Left hindlimb (tissue), 1 donor: ENCODE measurements around the gene ZNF385C.

ENCODE experiments used
- DNase-seq: peaks from one replicate; pipeline ENCODE4 v3.0.0-alpha.2; 2018

ZNF385C gene

DNA sequence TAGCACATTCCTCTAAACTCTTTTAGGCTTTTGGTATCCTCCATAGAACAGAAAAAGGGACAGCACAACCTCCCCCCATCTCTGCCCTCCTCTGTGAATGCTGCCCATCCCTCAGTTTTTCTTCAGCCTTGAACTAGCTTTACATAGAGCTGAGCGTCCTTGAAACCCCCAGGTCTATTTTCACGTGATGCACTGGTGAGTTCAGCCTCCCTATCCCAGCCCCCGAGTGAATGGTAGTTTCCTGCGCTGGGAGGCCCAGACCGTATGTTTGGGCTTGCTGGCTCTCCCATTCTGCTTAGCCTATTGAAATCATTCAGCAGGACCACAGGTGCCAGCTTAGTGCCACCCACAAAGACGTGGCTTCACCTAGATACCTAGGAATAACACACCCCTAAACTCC lies 22.5 kb downstream of the ZNF385C start:
- DNase-seq: no peak

DNA sequence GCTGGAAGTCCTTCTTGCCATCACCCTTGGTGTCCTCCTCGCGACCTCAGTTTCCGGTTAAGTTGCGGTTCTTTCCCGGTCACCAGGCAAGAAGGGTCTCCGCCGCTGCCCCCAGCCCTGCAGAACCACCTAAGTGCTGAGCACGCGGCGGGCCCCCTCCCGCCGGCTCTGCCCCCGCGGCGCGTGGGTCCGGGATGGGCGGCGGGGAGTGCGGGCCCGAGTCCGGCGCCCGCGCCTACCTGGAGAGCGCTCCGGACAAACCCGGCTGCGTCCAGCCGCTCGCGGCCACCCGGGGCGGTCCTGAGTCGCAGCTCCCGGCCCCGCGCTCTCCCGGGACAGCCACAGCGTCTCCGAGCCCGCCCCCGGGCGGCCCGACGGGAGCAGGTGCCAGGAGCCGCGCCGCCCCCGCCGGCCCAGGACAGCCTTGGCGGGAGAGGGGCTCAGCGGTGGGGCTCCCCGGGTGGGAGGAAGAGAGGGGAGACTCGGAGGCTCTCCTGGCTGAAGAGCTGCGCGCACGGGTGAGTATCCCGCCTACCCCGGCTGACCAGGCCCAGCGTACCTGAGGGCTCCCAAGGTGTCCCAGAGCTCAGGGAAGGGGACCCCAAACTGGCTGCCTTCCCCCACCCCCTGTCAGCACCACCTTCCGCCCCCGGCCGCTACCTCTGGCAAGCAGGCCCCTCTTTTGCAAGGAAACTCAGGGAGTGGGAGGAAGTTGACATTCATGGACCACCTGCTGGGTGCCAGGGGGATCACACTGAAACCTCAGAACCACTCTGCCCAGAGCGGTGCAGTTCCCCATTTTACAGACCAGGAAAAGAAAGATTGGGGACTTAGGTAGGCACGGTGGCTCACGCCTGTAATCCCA lies 25.7 kb downstream of the ZNF385C start:
- no peak for DNase-seq

DNA sequence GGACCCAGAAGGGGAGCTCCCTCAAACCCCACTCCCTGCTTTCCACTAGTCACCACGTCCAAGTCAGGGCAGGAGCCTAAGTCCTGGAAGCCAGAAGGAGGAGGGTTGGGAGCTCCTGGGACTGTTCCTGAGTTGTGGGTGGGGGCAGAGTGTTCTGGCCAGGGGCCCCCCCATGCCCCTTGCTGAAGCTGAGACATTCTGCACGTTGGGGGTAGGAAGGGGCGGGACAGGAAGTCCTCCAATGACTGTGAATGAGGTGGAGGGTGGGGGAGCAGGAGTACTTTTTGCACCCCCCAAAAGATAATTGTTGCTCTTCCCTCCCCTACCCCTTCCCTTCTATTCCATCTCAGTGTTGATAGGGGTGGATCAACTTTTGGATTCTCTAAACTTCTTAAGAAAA lies 26.5 kb downstream of the ZNF385C start:
- no peak for DNase-seq

DNA sequence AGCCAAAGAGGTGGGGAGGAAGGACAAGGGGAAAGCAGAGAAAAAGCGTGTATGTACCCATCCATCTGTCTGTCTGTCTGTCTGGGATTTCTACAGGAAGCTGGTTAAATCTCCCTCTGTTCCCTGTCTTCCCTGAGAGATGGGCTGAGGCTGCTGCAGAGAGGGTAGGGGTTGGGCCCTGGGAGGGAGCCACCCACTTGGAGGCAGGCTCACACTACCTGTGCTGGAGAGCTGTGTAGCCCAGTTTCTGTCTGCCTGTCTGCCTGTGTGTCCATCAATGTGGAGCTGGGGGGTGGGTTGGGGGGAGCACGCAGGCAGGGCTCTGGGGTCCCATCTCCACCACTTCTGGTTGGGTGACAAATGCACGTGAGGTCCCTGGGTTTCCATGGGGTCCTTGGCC lies 29.3 kb downstream of the ZNF385C start:
- DNase-seq: no peak

DNA sequence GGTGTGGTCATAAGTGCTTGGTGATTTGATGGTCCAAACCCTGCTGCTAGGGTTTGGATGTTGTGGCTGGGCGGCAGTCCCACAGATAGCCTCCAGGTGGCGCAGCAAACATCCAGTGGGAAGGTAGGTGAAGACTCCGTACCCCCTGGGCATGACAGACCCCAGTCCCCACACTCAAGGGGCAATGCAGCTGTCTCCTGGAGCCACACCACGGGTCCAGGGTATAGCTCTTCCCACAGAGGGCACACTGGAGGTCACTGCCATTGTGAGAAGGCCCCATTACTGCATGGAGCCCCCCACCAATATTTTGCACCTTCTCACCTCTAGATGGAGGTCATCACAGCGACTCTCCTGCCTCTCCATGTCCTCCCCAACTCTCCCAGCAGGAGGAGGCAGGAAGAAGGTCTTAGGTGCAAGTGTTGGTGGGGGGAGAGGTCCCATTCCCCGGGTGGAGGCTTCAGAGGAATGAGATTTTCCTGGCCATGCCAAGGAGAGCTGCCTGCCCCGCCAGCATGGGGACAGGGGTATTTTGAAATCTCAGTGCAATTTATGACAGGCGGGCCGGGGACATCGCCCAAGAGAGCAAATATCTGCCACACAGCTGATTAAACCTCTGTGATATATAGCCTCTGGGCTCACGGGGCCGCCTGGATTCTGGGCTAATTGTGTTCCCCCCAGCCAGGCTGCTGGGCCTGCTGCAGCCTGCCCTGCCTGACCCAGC lies 30.7 kb downstream of the ZNF385C start:
- no peak for DNase-seq

DNA sequence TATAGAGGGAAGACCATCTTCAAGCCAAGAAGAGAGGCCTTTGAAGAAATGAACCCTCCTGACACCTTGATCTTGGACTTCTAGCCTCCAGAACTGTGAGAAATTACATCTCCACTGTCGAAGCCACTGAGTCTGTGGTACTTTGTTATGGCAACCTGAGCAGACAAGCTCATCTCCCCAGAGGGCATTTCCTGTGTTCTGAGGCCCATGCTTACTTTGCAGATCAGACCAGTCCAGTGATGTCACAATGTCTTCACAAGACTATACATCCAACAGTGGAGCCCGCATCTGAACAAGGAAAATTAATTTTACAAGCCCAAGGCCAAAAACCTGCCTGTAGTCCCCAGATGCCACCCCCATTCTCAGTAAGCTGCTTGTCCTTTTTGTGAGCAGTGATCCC lies 33.1 kb downstream of the ZNF385C start:
- no peak for DNase-seq

DNA sequence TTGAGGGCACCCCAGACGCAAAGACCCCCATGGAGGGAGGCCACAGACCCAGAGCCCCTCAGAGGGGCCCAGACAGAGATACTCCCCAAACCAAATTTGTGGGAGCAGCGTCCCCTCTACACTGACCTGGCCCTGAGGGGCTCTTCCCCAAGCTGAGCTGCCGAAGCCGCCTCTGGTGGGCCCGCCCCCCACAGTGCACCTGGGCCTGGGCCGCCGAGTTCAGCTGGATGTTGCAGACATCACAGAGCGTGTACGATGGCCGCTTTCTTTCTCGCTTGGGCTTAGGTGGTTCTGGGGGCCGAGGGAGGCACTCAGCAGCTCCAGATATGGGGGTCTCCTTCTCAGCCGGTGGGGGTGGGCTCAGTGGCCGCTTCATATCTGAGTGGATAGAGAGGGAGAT lies 35.6 kb downstream of the ZNF385C start:
- DNase-seq: no peak

DNA sequence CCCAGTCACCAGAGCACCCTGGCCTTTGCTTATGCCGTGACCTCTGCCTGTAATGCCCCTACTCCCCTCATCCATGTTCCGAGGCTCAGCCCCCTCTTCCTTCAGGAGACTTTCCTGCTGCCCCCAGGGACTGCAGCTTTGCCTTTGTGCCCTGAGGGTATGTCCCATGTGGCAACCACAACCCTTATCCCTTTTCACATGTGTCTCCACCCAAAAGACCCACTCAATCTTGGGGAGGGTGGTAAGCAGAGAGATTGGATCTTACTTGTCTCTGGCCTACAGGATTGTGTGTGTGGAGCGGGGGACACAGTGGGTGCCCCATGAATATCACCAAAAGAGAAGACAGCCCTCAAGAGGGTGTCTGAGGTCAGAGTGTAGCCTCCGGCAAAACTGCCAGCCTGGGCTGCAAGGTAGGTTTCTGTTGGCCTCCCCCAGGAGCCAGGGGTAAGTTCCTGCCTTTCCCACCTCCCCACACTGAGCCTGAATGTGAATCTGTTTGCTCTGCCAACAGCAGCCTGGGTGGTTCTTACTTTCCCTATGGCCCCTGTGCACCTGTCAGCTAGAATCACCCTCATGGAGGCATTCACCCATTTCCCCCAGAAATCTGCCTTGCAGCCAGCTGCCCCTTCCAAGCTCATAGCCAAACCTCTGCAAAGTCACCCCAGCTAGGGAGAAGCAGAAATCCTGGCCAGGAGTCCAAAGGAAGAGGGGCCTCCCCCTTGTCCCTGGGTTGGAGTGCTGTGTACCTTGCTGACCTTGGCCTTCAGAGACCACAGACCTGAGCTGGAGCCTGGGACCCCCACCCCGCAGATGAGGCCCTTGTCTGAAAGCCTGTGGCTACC lies 36.4 kb downstream of the ZNF385C start:
- no peak for DNase-seq

DNA sequence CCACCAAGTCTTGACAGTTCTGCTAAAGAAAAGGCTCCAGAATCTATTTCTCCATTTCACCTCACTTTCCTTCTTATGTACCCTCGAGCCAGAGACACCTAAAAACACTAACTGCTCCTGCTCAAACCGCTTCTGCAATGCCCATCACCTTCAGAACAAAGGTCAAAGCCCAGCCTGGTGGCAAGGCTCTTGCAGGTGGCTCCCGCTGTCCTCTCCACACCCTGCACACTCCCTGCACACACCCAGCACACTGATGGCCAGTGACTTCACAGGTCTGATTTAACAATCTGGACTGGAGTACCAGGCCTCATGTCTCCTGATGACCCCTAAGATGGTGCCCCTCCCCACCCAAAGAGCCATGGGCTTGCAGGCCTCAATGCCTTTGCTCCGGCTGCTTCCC lies 38.0 kb downstream of the ZNF385C start:
- DNase-seq: no peak

DNA sequence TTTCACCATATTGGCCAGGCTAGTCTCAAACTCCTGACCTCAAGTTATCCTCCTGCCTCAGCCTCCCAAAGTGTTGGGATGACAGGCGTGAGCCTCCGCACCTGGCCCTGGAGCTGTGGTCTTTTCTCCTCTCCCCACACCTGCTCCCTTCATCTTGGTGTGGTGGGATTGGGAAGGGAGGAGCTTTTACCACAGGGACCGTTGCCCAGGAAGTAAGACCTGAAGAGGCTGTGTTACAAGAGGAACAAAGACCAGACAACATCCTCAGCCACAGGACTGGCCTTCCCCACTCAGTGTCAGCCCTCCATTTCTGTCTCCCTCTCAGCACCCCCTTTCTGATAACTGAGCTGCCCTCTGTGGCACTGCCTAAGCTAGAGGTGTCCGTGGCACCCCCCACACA lies 38.5 kb downstream of the ZNF385C start:
- DNase-seq: no peak

DNA sequence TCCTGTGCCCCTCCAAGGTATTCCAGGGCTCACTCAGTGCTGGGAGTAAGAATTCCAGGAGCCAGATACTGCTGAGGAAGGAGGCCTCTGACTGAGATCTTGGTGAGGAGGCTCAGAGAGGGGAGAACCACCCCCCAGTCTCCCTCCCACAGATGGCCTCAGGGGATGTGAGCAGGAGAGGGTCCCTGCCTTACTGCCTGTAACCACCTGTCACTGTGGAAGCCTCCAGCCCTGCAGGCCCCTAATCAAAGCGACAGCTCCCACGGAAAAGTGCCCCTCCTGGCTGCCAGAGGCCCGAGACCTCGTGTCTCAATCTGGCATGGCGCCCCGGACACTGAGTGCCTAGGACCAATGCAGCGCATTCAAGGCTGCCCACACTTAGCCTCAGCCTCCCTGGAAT lies 40.2 kb downstream of the ZNF385C start:
- DNase-seq: no peak

DNA sequence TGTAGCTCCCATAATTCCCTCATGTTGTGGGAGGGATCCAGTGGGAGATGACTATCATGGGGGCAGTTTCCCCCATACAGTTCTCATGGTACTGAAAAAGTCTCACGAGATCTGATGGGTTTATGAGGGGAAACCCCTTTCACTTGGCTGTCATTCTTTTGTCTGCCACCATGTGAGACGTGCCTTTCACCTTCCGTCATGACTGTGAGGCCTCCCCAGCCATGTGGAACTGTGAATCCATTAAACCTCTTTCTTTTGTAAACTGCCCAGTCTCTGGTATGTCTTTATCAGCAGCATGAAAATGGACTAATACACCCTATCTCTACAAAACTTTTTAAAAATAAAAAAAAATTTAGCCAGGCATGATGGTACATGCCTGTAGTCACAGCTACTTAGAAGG lies 41.6 kb downstream of the ZNF385C start:
- no peak for DNase-seq

DNA sequence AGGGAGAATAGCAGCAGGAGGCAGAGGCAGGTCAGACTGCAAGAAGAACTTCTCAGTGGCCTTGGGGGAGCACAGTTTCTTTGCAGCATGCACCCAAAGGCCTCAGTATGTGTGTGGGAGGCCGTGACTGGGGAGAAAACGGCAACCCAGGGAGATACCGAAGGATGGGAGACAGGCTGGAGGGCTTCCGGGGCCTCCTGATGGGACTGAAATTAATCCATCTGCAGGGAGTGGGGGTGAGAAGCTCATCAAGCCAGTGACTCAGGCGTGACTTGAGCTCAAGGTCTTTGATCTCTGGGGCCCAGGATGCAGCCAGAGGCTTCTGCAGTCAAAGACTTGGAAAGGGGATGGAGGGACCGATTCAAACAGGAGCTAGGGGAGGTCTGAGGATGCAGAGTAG lies 42.8 kb downstream of the ZNF385C start:
- DNase-seq: no peak

DNA sequence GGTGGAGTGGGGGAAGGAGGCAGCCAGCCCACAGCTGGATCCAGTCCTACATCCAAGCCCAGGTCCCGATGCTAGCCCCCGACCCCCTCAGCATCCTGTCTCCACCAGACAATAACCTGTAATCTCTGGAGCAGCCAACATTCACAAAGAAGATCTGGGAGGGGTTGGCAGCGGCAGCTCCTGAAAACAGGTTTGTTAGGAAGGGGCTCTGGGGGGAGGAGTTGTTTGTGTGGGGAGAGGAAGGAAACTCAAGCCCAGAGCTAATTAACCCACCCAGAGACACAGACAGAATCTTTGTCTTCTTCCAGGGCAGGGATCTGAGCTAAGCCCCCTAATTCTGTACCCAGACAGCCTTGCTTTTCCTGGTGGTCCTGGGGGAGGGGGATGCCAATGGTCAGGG lies 43.2 kb downstream of the ZNF385C start:
- no peak for DNase-seq

DNA sequence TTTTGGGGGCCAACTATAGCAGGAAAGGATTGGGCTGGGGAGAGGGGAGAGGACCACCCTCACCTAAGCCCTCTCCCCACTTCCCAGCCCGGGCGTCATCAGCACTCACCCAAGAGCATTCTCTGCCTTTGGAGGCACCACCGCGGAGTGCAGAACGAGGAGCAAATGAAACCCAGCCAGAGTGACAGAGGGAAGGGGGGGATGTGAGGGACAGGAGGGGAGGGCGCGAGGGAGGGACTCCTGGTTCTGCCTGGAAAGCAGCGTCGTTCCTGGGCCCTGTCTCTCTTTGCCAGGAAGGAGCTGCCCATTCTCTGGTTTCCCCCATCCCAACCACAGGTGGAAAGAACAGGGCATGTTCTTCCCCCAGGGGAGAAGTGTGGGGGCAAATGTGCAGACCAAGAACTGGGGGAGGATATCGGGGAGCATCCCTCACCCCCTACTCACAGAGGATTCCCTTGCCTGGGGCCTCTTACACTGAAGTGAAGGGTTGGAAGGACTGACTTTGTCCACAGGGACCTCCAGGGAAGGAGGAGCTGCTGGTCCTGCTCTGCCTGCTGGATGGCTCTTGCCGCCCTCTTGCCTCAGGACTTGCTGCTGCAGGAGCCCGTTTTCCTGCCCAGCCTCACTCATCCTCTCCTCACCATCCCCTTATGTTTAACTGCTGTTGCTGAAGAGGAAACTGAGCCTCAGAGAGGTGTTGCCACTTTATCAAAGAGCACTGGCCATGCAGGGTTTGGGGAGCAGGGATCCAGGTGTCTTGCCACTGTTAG lies 44.4 kb downstream of the ZNF385C start:
- DNase-seq: no peak

DNA sequence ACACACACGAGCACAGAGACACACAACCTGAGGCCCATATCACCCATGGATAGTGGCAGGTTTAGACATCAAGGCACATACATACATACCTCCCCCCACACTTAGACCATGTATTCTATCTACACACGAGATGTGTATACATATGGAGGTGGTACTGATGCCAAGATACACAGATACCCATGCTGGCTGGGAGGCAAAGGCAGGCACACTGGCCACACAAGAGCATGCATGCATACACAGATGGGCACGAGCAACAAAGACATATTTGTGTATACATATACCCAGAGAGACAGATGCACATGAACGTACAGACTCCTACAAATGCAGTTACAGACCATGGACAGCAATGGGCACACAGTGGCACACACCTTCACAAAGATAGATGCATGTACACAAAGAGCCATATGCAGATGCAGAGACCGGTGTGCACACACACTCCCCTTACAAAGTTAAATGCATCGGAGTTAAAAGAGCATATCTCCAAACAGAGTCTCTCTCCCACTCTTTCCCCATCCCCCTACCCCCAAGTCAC lies 45.9 kb downstream of the ZNF385C start:
- DNase-seq: no peak

DNA sequence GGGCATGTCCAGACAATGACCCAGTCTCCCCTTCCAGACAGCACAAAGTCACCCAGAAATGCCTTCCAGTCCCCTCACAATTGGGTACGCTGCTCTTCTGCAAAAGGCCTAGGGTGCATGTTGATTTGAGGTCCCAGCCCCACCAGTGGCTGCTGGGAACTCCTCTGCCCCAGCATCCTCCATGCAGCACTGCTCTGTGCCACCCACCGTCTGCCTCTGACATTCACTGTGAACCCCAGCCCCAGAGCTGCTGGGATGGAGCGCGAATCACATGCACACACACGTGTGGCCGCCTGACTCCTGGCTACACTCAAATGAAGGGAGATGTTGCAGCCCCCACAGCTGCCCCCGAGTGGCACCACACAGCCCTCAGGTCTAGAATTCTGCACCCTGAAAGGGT lies 46.6 kb downstream of the ZNF385C start:
- no peak for DNase-seq

DNA sequence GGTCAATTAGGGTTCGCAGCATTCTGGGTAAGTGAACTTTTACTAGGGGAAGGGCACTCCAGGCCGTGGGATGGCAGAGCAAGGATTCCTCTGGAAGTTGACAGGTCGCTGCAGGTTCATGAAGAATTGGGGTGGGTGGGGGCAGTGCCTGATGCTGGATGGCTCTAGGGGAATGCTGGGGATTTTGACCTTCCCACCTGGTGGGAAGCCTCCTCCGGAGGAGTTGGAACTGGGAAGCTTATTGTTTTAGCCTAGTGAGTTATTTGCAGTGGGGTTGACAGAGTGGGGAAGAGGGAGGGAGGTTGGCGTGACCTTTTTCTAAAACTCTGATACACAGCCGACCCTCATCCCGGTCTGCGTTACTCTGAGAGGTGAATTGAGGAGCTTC lies 47.3 kb downstream of the ZNF385C start:
- no peak for DNase-seq

DNA sequence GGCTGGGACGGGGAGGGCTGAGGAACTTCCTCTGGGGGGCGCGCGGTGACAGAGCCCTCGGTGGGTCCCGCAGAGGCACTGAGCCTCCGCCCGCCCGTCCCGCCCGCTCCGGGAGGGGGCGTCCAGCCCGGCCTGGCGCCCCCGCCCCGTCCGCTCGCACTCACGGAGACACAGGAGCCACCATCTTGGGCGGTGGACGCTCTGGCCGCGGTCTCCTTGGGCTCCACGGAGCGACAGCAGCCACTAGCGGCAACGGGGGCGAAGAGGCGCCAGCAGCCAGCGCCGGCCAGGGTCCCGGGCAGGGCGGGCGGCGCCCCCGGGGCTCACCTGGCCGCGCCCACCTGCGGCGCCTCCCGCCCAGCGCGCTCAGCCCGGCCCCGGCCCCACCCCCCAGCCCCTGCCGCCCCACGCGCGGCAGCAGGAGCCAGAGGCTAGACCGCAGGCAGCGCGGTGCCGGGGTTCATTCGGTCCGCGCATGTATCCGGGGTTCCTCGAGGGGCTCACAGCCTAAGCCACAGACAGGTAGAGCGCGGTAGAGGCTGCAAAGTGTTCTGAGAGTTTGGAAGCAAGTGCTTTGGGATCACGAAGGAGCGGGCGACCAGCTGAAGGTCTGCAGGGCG lies 47.8 kb downstream of the ZNF385C start, which contains the start of gene C17orf113:
C17orf113 (minus strand) TSS at position 209 of the 620 bp plus-strand sequence. CDS start 7,225 bp downstream, outside the sequence.
- DNase-seq: peak; percentile 71

DNA sequence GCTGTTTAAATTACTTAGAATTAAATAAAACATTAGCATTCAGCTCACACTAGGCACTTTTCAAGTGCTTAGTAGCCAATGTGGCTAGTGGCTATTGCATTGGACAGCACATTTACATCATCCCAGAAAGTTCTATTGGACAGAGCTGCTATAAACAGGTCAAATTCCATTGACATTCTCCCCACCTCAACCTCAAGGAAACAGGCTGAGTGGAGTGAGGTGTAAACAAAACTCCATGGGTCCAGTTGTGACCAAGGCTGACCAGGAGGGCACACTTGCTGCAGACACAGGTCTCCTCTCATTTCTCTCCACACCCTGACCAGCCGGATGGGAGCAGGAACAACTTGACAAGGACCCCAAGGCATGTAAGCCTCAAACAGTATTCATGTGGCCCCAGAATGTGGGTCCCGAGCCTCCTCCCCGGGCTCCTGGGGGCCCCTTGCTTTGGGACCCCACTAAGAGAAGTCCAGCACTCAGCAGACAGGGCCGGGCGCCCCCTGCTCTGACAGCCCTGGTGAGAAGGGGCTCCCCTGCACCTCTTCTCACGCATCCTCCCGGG lies 48.4 kb downstream of the ZNF385C start:
- no peak for DNase-seq

DNA sequence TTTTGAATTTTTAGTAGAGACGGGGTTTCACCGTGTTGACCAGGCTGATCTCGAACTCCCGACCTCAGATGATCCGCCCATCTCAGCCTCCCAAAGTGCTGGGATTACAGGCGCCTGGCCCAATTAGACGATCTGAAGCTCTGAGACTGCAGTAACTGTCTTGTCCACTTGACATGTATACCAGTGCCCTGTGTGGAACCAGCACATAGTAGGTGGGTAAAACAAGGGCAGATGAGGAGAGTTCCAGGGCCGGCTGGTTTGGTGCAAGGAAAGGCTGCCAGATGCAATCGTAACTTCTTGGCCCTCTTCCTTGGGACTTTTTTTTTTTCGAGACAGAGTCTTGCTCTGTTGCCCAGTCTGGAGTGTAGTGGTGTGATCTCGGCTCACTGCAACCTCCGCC lies 50.9 kb downstream of the ZNF385C start:
- no peak for DNase-seq

DNA sequence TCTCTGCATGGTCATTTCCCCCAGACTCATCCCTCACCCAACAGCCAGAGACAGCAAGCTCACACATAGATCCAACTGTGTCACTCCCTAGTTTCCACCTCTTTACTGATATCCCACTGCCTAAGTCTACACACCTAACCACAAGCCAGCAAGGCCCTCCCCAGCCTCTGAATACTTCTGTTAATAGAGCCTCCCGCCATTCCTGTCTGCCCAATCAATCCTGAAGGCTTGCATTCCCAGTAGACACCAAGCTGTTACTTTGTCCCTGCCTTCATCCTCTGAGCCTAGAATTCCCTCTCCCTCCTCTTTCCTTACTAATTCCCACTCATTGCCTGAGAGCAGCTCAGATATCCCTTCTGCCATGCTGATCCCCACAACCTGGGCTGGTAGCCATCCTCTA lies 52.6 kb downstream of the ZNF385C start:
- no peak for DNase-seq
